Upper lobe of right lung (tissue), 1 donor: ENCODE results near the gene TUSC2. TPM values are rescaled to one million over a fixed set of nuclear protein-coding genes. Genes with fewer than 3 reads are reported as not detected.
A peak's percentile ranks its signal among the peaks of the same experiment; 100 is the strongest.

Experiments
- ATAC-seq: fragments of 200-7000 bp; cut with Tn5 transposase; one replicate; pipeline ENCODE4 v1.9.1; 2020; ENCODE audit warnings: mild to moderate bottlenecking, moderate library complexity
- DNase-seq: peaks from one replicate; pipeline ENCODE4 v3.0.0-alpha.2; 2020
- H3K27ac ChIP-seq: fragments of 200-600 bp; one replicate; pipeline ENCODE4 v1.8.0; 2022
- H3K27me3 ChIP-seq: fragments of 200-600 bp; one replicate; pipeline ENCODE4 v1.8.0; 2022; ENCODE audit warnings: mild to moderate bottlenecking
- H3K36me3 ChIP-seq: fragments of 200-600 bp; one replicate; pipeline ENCODE4 v1.8.0; 2022
- H3K4me1 ChIP-seq: fragments of 200-600 bp; one replicate; pipeline ENCODE4 v1.8.0; 2022
- H3K4me3 ChIP-seq: fragments of 200-600 bp; one replicate; pipeline ENCODE4 v1.8.0; 2022; ENCODE audit warnings: mild to moderate bottlenecking
- H3K9me3 ChIP-seq: fragments of 200-600 bp; one replicate; pipeline ENCODE4 v1.8.0; 2022
- intact Hi-C: fragments of 100-400 bp; cut with DNase I; formaldehyde crosslinking; loops from one replicate; pipeline ENCODE4 v1.11.0; 2022
- total RNA-seq: library from RNA; stranded (reverse); fragmentation: NEBNext Ultra II Directional; extraction: Animal tissue kit (Norgen Biotek cat#: 25700); gene quantifications from one replicate; pipeline ENCODE4 v1.2.1, GENCODE V29; 2021
- TF ChIP-seq, protein P1 (sequence below): fragments of 200-600 bp; IDR thresholded peaks from one replicate; pipeline ENCODE4 v1.8.0; 2022; ENCODE audit warnings: antibody characterized with exemption
- donor health status: DM: no; HTN: yes; CAD: no; lungs with severe emphysema.

Gene TUSC2
- total RNA-seq, 1 donor from 2014 or later, result 29.2 TPM

GRCh38 chr3:50298836-50299637, 29.0 kb downstream of the TUSC2 start, which contains the start of the genes HYAL3 and NAA80:
TSS of gene HYAL3 (minus strand) at chr3:50299405. CDS start at chr3:50295602, 3,803 bp downstream.
TSS of gene NAA80 (minus strand) at chr3:50299405. CDS start at chr3:50297463, 1,942 bp downstream.
- DNase-seq (peak; percentile 99), ATAC-seq (peak; percentile 89)
- H3K9me3 ChIP-seq, result no peaks in the 10 kb centered on the region
- TF ChIP-seq, protein P1, sequence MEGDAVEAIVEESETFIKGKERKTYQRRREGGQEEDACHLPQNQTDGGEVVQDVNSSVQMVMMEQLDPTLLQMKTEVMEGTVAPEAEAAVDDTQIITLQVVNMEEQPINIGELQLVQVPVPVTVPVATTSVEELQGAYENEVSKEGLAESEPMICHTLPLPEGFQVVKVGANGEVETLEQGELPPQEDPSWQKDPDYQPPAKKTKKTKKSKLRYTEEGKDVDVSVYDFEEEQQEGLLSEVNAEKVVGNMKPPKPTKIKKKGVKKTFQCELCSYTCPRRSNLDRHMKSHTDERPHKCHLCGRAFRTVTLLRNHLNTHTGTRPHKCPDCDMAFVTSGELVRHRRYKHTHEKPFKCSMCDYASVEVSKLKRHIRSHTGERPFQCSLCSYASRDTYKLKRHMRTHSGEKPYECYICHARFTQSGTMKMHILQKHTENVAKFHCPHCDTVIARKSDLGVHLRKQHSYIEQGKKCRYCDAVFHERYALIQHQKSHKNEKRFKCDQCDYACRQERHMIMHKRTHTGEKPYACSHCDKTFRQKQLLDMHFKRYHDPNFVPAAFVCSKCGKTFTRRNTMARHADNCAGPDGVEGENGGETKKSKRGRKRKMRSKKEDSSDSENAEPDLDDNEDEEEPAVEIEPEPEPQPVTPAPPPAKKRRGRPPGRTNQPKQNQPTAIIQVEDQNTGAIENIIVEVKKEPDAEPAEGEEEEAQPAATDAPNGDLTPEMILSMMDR, result peak; percentile 47
- H3K4me3 ChIP-seq, result peak within 1 kb of the TSS; percentile 65
- peaks cover 33% of the 10 kb centered on the region for H3K4me1 ChIP-seq
- H3K27me3 ChIP-seq, result no peaks in the 10 kb centered on the region
- H3K36me3 ChIP-seq, result no peaks in the 10 kb centered on the region
- peak within 1 kb of the TSS; percentile 87 for H3K27ac ChIP-seq
- intact Hi-C loops, result no loop called here

DNA sequence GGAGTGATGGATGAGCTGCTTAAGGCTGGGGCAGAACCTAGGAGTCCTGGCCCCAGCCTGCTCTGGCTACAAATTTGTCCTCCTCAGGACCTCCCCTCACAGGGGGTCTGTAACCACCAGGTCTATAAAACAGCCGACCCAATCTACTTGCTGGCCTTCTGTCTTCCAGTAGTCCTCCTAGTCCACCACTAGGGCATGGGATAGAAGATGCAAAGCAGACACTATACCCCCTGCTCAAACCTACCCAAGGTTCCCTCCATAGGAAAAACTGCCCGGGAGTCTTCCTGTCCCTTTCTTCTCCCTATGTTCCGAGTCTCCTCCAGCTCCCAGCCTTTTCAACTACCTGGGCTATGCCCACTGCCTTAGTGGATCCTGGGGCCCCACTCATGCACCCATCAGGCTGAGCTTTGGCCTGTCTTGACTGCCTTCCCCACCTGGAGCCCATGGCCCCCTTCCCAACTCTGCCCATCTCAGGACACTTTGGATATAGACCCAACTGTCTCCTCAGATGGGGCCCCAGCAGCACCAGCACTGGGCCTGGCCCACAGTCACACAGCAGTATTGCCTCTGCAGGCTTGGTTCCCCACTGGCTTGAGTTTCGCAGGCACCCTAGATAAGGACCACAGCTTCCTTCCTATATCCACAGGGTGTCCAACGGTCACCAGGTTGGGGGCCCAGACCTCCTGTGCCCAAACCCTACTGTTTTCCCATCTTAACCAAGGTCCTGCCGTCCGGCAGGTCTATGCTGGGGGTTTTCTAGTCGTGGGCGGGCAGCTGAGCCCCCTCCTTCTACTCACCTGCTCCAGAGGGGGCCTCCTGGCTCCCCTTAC, 29.9 kb downstream of the TUSC2 start:
- TF ChIP-seq, protein P1, result peak; percentile 11
- no peak for DNase-seq
- Histone ChIP-seq H3K27me3 (no peaks in the 10 kb centered on the region), H3K9me3 (no peaks in the 10 kb centered on the region), H3K36me3 (no peaks in the 10 kb centered on the region), H3K4me3 (peak overlapping the region; percentile 65), H3K4me1 (peaks cover 26% of the 10 kb centered on the region), H3K27ac (peak overlapping the region; percentile 87)
- intact Hi-C loops, result no loop called here
- ATAC-seq, result no peak

DNA sequence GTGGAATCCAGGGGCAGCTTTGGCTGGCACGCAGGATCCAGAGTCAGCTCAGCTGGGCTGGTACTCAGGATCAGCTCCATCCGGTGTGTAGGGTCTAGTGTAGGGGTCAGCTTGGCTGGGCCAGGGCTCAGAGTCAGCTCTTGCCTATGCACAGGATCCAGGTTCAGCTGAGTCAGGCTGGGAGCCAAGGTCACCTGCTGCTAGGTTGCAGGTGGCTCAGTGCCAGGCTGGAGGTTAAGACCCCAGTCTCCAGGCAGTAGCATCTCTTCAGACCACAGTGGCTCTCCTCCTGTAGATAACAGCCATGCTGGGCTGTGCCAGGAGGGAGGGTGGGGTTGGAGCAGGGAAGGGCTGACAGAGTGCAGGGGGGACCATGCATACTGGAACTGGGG, 30.6 kb downstream of the TUSC2 start:
- Histone ChIP-seq H3K27ac (no peak overlapping the region), H3K4me3 (no peak overlapping the region), H3K9me3 (no peaks in the 10 kb centered on the region), H3K4me1 (peaks cover 31% of the 10 kb centered on the region), H3K36me3 (no peaks in the 10 kb centered on the region), H3K27me3 (no peaks in the 10 kb centered on the region)
- DNase-seq, result no peak
- intact Hi-C loops, result no loop called here
- ATAC-seq, result no peak
- TF ChIP-seq, protein P1, result no peak

GRCh38 chr3:50296721-50297383, 31.2 kb downstream of the TUSC2 start:
- Histone ChIP-seq H3K27me3 (no peaks in the 10 kb centered on the region), H3K4me1 (peaks cover 31% of the 10 kb centered on the region), H3K36me3 (no peaks in the 10 kb centered on the region), H3K27ac (no peak overlapping the region), H3K4me3 (no peak overlapping the region), H3K9me3 (no peaks in the 10 kb centered on the region)
- TF ChIP-seq, protein P1, result no peak
- intact Hi-C loops, result no loop called here
- DNase-seq, result no peak
- ATAC-seq, result no peak

GRCh38 chr3:50295553-50296431, 32.2 kb downstream of the TUSC2 start:
- intact Hi-C loops, result no loop called here
- no peaks in the 10 kb centered on the region for H3K27me3 ChIP-seq
- H3K4me3 ChIP-seq, result no peak overlapping the region
- peaks cover 36% of the 10 kb centered on the region for H3K4me1 ChIP-seq
- H3K9me3 ChIP-seq, result no peaks in the 10 kb centered on the region
- ATAC-seq (no peak), DNase-seq (no peak)
- TF ChIP-seq, protein P1, result no peak
- no peak overlapping the region for H3K27ac ChIP-seq
- H3K36me3 ChIP-seq, result no peaks in the 10 kb centered on the region
